ENCODE data around the gene LCE5A.
"Not testable (repeated sequence)": the region's sequence is repeated elsewhere in the genome, so short reads cannot be mapped to it uniquely, and the experiment has no call there.

Gene LCE5A

GRCh38 chr1:152510503-152510902 is at the start of gene LCE5A:
Gene LCE5A, plus strand, starts transcription at chr1:152510803. Its CDS starts 732 bp downstream, at chr1:152511535.
- FAIRE-seq (no peak), DNase-seq (ENCODE audit: insufficient read length, low spot score) (no peak)

- FAIRE-seq, result no peak
- DNase-seq (ENCODE audit: insufficient read length, low spot score), result peak; percentile 29
Measured at GRCh38 chr1:152461544-152461943, 49.1 kb upstream of the LCE5A start.

GRCh38 chr1:152462636-152463035 is 48.0 kb upstream of the LCE5A start:
- DNase-seq (ENCODE audit: insufficient read length, low spot score) (no peak), FAIRE-seq (no peak)

GRCh38 chr1:152466217-152466616 is 44.4 kb upstream of the LCE5A start:
- no peak for FAIRE-seq
- no peak for DNase-seq (ENCODE audit: insufficient read length, low spot score)

- FAIRE-seq (no peak), DNase-seq (ENCODE audit: insufficient read length, low spot score) (no peak)
Measured at GRCh38 chr1:152473887-152474537, 36.6 kb upstream of the LCE5A start.

- FAIRE-seq, result no peak
- peak; percentile 36 for DNase-seq (ENCODE audit: insufficient read length, low spot score)
Measured at GRCh38 chr1:152479792-152480595, 30.6 kb upstream of the LCE5A start.

- FAIRE-seq (no peak), DNase-seq (ENCODE audit: insufficient read length, low spot score) (no peak)
Measured at GRCh38 chr1:152481869-152482664, 28.5 kb upstream of the LCE5A start.

GRCh38 chr1:152486400-152487006 is 24.1 kb upstream of the LCE5A start:
- FAIRE-seq (no peak), DNase-seq (ENCODE audit: insufficient read length, low spot score) (no peak)

- FAIRE-seq, result no peak
Measured at GRCh38 chr1:152487871-152488270, 22.7 kb upstream of the LCE5A start.

GRCh38 chr1:152491537-152491936 is 19.1 kb upstream of the LCE5A start:
- FAIRE-seq; DNase-seq (ENCODE audit: insufficient read length, low spot score): not testable (repeated sequence)

More at GRCh38 chr1:152487871-152488270, 22.7 kb upstream of the LCE5A start:
- no peak for DNase-seq (ENCODE audit: insufficient read length, low spot score)

GRCh38 chr1:152495066-152495675 is 15.4 kb upstream of the LCE5A start:
- FAIRE-seq, result no peak
- DNase-seq (ENCODE audit: insufficient read length, low spot score), result no peak

- no peak for DNase-seq (ENCODE audit: insufficient read length, low spot score)
- FAIRE-seq, result no peak
Measured at GRCh38 chr1:152497273-152497672, 13.3 kb upstream of the LCE5A start.

- no peak for FAIRE-seq
- no peak for DNase-seq (ENCODE audit: insufficient read length, low spot score)
Measured at GRCh38 chr1:152501704-152502103, 8.9 kb upstream of the LCE5A start.

- FAIRE-seq, result no peak
- DNase-seq (ENCODE audit: insufficient read length, low spot score), result no peak
Measured at GRCh38 chr1:152502496-152503180, 8.0 kb upstream of the LCE5A start.

- DNase-seq (ENCODE audit: insufficient read length, low spot score), result no peak
- no peak for FAIRE-seq
Measured at GRCh38 chr1:152505083-152505482, 5.5 kb upstream of the LCE5A start.

GRCh38 chr1:152506899-152507498 is 3.6 kb upstream of the LCE5A start:
- no peak for DNase-seq (ENCODE audit: insufficient read length, low spot score)
- no peak for FAIRE-seq

- DNase-seq (ENCODE audit: insufficient read length, low spot score), result no peak
Measured at GRCh38 chr1:152511596-152511995, 993 bp downstream of the LCE5A start.

GRCh38 chr1:152513081-152513480 is 2.5 kb downstream of the LCE5A start:
- DNase-seq (ENCODE audit: insufficient read length, low spot score), result no peak
- FAIRE-seq, result no peak

More at GRCh38 chr1:152511596-152511995, 993 bp downstream of the LCE5A start:
- FAIRE-seq, result no peak

GRCh38 chr1:152514715-152515433 is 4.3 kb downstream of the LCE5A start:
- FAIRE-seq (no peak), DNase-seq (ENCODE audit: insufficient read length, low spot score) (no peak)
